NCI-H2171 treated with DMSO at 0.1 percent for 48 hours (cell line): ENCODE measurements around the gene NPIPA5.
"Not testable (repeated sequence)": the region's sequence is repeated elsewhere in the genome, so short reads cannot be mapped to it uniquely, and the experiment has no call there.

ENCODE experiments used
- DNase-seq: peaks from one replicate; lab custom pipeline; 2025; lab: John Stamatoyannopoulos, UW

The NPIPA5 gene

GRCh38 chr16:15378194-15378593 lies at the start of gene NPIPA5:
Gene NPIPA5 (minus strand): TSS chr16:15378294. CDS start chr16:15378294, 0 bp downstream.
- DNase-seq, result not testable (repeated sequence)

GRCh38 chr16:15427648-15428239 lies 49.6 kb upstream of the NPIPA5 start:
- peak; percentile 57 for DNase-seq

DNA sequence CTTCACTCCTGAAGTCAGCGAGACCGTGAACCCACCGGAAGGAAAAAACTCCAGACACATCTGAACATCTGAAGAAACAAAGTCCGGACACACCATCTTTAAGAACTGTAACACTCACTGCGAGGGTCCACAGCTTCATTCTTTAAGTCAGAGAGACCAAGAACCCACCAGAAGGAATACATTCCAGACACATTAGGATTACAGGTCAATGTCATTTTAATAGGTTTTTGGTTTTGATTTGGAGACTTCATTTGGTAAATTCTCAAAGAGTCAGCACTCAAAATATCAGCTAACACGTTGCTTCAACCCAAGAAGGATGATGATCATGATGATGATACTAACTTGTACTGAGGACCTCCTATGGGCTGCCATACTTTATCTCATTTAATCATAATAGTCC lies 48.7 kb upstream of the NPIPA5 start:
- DNase-seq, result no peak

DNA sequence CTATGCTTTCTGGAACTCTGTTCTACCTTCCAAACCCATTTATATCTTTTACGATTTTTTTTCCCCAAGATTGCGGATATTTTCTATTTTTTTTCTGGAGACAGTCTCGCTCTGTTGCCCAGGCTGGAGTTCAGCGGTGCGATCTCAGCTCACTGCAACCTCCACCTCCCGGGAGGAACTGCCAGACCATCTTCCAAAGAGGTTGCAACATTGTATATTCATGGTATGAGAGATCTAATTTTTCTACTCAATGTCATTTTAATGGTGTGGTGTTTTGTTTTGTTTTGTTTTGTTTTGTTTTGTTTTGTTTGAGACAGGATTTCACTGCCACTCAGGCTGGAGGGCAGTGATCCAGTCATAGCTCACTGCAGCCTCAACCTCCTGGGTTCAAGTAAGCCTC lies 47.8 kb upstream of the NPIPA5 start:
- no peak for DNase-seq

DNA sequence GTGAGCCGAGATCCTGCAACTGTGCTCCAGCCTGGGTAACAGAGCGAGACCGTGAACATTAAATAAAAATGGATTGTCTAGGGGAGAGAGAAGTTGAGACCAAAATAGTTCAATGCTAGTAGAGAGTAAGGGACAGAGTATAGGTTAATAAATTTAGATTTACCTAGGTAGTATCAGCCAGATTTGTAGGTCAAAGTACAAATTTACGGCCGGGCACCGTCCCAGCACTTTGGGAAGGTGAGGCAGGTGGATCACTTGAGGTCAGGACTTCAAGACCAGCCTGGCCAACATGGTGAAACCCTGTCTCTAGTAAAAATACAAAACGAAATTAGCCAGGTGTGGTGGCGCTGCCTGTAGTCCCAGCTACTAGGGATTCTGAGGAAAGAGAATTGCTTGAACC lies 44.1 kb upstream of the NPIPA5 start:
- DNase-seq, result no peak

DNA sequence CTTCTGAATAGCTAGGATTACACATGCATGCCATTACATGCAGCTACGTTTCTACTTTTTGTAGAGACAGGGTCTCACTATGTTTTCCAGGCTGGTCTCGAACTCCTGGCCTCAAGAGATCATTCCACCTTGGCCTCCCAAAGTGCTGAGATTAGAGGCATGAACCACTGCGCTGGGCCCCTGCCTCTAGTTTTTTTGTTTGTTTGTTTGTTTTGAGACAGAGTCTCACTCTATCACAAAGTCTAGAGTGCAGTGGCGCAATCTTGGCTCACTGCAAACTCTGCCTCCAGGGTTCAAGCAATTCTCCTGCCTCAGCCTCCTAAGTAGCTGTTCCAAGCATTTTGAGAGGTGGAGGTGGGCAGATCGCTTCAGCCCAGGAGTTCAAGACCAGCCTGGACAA lies 43.6 kb upstream of the NPIPA5 start:
- not testable (repeated sequence) for DNase-seq

GRCh38 chr16:15418206-15418605 lies 40.1 kb upstream of the NPIPA5 start:
- DNase-seq, result no peak

DNA sequence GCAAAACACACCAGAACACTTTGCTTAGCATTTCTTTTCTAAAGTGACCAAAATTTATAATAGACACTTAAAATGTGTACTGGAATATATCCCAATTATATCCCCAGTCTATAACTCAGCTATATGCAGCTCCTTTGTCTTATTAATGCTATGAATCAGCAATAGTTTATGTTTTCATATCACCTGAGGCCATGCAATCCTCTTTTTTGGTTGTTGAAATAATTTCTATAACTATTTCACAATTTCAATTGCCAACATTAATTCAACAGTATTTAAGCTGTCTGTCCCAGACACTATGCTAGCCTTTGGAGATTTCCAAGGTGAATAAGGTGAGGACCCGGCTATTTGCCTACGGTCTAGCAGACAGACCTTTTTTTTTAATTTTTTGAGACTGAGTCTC lies 39.1 kb upstream of the NPIPA5 start:
- no peak for DNase-seq

DNA sequence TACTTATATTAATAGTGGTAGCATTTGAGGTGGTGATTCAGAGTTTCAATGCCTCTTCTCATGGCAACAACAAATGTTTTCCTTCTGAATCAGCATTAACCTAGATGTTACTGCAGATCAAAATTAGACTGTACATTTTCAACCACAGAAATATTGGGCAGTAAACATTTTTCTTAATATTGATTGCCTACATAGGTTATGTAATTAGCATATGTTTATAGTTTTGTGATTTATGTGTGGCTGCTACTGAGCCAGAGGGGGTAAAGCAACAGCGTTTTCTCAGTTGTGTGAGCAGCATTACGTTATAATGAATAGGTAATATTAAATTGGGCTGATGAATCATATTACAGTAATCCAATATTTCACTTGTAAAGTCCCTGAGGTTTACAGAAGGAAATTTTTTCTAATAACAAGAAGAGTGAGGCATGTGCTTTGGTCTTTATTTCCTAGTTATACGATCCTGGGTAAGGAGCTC lies 37.5 kb upstream of the NPIPA5 start:
- DNase-seq, result no peak

- not testable (repeated sequence) for DNase-seq
Measured at GRCh38 chr16:15409476-15409875, 31.4 kb upstream of the NPIPA5 start.

- DNase-seq, result not testable (repeated sequence)
Measured at GRCh38 chr16:15407756-15408155, 29.7 kb upstream of the NPIPA5 start.

- DNase-seq, result no peak
Measured at GRCh38 chr16:15404792-15405191, 26.7 kb upstream of the NPIPA5 start.

DNA sequence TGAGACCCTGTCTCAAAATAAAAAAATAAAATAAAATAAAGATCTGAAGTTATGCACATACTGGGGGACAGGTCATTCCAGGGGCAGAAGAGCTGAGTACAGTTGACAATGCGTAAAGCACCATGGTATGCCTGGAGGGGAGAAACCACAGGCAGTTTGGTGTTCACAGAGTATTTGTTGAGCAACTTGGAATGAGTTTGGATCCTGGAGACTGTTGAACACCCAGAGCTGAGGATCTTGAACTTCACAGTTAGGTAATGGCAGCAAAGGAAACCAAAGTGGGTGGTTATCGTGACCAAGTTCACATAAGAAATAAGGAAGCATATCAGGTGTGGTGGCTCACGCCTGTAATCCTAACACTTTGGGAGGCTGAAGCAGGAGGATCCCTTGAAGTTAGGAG lies 26.0 kb upstream of the NPIPA5 start:
- DNase-seq, result not testable (repeated sequence)

DNA sequence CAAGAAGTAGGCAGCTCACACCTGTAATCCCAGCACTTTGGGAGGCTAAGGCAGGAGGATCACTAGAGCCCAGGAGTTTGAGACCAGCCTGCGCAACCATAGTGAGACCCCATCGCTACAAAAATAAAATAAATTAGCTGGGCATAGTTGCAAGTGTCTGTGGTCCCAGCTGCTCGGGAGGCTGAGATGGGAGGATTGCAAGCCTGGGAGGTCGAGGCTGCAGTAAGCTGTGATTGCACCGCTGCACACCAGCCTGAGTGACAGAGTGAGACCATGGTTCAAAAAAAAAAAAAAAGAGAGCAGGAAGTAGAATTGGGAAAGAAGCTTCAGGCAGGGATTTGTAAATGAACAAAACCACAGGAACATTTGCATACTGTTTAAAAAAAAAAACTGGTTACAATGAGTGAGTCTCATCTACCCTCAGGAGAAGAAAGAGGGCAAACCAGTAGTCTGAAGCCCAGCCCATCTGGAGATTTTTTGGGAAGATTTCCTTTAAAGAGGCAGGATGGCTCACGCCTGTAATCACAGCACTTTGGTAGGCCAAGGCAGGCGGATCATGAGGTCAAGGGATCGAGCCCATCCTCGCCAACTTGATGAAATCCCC lies 25.4 kb upstream of the NPIPA5 start:
- DNase-seq, result no peak

- DNase-seq, result no peak
Measured at GRCh38 chr16:15401972-15402371, 23.9 kb upstream of the NPIPA5 start.

- DNase-seq, result not testable (repeated sequence)
Measured at GRCh38 chr16:15400314-15400713, 22.2 kb upstream of the NPIPA5 start.

DNA sequence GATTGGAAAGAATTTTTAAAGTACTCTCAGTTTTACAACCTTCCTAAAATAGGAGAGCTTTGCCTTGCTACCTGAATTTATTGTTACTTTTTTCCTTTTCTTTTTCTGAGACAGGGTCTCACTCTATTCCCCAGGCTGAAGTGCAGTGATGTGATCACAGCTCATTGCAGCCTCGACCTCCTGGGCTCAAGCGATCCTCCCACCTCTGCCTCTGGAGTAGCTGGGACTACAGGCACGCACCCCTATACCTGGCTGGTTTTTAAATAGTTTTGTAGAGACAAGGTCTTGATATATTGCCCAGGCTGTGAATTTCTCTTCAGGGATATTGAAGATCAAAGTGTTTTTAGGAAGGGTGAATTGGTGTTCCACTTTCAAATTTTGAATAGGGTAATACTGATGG lies 21.2 kb upstream of the NPIPA5 start:
- DNase-seq, result no peak

DNA sequence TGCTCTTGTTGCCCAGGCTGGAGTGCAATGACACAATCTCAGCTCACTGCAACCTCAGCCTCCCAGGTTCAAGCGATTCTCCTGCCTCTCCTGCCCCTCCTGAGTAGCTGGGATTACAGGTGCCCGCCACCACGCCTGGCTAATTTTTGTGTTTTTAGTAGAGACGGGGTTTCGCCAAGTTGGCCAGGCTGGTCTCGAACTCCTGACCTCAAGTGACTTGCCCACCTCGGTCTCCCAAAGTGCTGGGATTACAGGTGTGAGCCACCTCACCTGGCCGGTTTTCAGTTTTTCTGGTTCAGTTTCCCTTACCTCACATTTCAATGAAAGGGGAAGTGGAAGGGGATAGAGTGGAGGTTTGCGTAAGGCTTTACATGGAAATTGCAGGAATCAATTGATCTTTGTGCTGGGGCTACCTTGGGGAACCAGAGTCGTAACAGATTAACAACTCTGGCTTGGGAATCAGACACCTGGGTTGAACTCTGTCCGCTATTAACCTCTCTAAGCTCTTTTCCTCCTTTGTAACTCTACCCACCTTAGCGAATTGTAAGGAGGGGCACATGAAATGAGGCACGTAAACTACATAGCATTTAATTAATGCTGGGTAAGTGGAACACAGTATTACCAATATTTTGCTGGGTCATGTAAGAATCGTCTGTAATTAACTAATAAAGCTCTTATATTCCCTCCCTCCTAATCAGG lies 20.7 kb upstream of the NPIPA5 start:
- DNase-seq, result no peak

GRCh38 chr16:15396948-15397594 lies 19.0 kb upstream of the NPIPA5 start:
- no peak for DNase-seq

GRCh38 chr16:15396509-15396829 lies 18.4 kb upstream of the NPIPA5 start:
- not testable (repeated sequence) for DNase-seq

DNA sequence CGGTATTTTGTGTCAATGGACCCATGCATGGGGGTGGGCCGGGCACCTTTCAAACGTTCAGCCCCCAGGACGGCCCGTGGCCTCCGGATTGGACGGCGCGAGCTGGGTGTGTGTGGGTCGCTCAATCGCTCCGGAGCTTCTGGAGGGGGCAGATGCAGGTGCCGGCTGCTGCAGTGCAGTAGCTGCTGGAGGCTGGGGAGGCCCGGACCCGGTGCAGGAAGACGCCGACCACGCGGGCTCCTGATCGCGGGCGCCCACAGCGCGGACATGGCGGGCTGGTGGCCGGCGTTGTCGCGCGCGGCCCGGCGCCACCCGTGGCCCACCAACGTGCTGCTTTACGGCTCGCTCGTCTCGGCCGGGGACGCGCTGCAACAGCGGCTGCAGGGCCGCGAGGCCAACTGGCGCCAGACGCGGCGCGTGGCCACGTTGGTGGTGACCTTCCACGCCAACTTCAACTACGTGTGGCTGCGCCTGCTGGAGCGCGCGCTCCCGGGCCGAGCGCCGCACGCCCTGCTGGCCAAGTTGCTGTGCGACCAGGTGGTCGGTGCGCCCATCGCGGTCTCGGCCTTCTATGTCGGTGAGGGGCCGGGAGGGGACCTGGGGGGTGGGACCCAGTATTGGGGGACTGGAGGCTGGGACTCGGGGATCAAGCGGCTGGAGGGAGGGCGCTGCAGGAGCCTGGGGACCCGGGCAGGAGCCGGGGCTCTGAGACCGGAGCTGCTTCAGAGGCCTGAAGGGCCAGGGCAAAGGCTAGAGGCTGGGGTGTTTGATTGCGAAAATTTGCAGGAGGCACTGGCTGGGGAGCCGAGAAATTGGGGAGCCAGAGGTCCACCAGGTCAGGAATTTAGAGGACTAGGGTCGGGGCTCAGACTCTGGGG lies 17.8 kb upstream of the NPIPA5 start, which contains the start of gene MPV17L:
Gene MPV17L (plus strand): TSS at position 124 of the 878 bp plus-strand sequence. CDS start 144 bp downstream, at position 268.
- DNase-seq, result peak; percentile 70

- DNase-seq, result not testable (repeated sequence)
Measured at GRCh38 chr16:15393025-15393424, 14.9 kb upstream of the NPIPA5 start.
